HS-5 (cell line): Measurements from ENCODE around the gene TCHP.
A peak's percentile ranks its signal among the peaks of the same experiment; 100 is the strongest.

ENCODE experiments used
- DNase-seq: peaks from one replicate; pipeline ENCODE4 v3.0.0-alpha.2; 2012; ENCODE audit warnings: low read depth

TCHP gene

DNA sequence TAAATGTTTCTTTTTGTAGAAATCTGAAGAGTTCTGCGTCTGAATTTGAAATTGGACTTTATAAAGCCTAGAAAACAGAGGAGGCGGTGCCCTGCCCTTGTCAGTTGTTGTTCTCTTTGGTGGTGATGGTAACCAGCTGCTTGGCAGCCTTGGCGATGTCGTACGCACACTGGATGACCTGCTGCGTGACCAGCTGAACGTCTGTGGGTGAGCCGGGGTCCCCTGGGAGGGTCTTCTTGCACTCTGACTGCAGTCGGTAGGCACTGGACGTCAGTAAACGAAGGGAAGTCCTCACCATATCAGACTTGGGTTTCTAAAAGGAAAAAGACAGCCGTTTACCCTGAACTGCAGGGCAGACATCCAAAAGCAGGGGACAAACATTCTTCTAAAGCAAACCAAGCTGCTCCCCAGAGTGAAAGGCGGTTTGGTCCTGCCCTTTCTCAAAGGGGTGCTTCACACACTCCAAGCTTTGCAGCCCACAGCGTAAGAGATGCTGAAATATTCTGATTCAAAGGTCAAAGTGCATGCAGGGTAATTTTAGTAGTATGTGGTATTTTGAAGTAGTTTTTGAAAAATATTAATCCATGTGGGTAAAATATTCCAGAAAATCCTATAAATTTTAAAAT lies 32.9 kb downstream of the TCHP start:
- DNase-seq, result no peak

DNA sequence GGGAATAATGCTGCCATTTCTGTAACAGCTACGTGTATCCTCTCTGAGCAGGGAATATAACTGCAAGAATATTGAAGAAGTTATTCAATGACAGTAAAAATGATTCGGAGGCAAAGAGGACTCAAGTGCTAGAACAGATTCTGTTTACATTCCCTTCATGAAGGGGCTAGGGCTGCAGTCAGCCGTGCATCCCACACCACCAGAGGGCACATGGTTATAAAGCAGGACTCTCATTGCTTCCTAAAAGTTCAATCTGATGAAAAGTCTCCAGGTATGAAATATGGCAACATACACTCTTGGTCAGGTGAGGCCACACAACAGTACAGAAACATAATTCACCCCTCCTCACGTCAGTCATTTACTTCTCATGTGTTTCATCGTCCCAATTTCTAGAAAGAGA lies 34.0 kb downstream of the TCHP start:
- DNase-seq, result no peak

DNA sequence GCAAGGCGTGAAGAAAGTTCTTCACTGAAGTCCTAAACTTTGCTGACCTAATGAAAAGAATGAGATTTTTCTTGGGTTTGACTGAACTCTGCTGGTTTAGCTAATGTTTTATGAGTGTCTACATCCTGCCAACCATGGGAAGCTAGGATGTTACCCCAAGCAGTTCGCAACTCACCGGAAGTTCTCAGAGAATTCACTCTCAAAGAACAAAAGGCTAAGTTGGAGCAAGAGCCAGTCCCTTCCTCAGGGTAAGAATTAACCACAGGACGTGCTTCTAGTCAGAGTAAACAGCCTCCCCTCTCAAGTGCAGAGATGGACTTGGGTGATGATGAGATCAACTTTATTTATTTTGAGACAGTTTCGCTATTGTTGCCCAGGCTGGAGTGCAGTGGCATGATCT lies 37.3 kb downstream of the TCHP start:
- DNase-seq, result no peak

DNA sequence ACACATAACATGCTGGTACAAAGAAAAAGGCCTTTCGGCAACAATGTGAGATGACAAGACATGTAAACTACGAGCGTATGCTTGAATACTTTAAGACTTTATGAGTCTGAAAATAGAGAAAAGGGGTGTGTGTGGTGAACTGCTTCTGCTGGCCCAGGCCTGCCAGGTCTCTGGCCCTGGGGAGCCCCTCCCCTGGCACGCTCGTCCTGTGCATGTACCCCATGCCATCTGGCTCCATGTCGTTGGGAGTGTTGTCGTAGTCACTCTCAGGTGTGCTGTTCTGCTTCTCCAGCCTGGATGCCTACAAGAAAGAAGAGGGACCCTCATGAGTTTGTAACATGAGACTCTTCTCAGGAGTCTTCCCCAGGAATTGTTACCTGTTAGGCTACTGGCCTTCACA lies 38.9 kb downstream of the TCHP start:
- no peak for DNase-seq

DNA sequence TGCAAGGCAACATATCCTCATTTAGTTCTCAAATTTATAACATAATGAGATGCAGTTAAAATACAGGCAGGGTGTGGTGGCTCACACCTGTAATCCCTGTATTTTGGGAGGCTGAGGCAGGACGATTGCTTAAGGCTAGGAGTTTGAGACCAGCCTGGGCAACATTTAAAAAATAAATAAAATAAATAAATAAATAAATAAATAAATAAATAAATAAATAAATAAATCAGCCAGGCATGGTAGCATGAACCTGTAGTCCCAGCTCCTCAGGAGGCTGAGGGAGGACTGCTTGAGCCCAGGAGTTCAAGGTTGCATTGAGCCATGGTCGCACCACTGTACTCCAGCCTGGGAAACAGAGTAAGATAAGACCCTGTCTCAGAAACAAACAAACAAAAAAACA lies 39.4 kb downstream of the TCHP start:
- no peak for DNase-seq

DNA sequence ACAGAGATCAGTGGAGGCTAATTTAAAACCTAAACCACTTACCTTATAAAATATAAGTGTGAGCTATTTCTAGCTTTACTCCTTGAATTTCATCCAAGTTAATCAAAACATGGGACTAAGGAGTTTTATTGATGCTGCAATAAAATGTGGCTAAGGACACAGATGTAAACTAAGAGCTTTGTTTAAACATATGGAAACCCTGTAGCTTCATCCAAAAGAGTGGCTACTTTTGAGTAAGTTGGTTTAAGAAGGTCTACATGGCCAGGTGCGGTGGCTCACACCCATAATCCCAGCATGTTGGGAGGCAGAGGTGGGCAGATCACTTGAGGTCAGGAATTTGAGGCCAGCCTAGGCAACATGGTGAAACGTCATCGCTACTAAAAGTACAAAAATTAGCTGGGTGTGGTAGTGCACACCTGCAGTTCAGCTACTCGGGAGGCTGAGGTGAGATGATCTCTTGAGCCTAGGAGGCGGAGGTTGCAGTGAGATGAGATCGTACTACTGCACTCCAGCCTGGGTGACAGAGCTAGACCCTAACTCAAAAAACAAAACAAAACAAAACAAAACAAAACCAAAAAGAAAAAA lies 40.4 kb downstream of the TCHP start:
- DNase-seq, result no peak

DNA sequence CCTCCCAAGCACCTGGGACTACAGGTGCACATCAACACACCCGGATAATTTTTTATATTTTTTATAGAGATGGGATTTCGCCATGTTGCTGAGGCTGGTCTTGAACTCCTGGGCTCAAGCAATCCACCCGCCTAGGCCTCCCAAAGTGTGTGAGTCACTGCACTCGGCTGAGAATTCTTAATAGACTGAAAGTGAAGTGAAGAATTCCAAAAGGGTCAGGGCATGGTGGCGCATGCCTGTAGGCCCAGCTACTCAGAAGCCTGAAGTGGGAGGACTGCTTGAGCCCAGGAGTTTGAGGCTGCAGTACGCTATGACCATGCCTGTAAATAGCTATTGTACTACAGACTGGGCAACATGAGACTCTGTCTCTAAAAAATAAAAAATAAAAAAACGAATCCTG lies 43.7 kb downstream of the TCHP start:
- DNase-seq, result no peak

DNA sequence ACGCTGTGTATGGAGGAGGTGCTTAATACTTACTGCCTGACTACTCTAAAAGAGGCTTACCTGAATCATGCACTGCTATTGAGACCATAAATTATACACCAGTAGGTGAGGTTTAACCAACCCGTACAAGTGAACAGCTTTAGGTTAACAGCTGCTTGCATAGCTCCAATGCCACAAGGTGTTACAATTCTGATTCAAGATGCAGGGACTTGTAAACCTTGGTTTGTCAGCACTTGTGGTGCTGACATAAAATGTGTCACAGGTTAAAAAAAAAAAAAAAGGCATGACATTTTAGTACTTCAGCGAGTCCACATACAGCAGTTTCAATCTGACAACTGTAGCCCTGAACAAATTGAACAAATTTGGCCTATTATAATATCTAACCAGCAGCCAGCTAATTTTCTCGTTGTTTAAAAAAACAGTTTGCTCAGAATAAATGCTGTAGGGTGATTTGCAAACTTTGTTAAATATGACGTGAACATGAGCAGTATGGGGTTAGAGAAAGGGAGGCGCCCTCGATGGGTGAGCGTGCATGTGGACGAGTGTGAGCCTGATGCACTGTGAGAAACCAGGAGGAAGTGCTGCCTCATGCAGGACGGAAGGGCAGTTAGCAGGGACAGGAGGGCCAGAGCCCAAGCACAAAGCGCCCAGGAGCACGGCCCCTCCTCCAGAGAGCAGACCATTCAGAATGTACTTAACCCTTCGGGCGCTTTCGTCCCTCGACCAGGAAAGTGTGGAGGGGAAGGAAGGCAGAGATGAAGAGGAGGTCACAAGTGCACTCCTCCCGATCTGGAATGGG lies 44.7 kb downstream of the TCHP start:
- DNase-seq, result no peak

DNA sequence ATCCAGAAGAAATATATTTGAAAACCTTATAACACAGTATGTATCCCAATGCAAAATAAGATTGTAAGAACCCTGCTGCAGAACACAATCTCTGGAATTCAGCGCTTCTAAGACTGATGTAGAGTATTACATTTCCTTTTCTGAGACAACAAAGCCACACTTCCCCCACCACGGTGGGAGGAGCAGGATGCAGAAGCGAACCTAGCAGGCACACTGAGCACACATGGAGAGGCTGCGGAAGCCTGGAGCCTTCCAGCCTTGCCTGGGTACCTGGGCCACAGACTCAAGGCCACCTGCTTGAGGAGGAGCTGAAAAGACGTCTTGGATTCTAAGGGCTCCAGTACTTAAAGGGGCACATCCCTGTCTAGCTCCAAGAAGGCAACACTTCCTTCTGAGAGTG lies 46.4 kb downstream of the TCHP start:
- no peak for DNase-seq

DNA sequence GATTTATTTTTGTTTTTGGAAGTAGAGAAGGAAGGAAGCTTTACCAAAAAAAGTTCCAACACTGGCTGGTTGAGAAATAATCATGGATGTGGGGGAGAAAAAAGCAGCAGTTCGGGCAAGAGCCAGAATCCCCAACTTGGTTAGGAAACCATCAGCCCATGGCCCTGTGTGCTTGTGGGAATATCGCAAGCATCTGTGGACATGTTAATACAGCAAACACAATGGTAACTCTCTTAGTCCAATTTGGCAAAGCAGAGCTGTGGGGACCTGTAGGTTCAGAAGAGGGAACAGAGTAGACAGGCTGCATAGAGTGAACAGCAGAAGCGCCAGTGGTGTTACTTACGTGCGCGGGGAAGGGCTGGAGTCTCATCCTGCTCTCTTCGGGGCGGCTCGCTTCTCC lies 46.8 kb downstream of the TCHP start:
- no peak for DNase-seq

DNA sequence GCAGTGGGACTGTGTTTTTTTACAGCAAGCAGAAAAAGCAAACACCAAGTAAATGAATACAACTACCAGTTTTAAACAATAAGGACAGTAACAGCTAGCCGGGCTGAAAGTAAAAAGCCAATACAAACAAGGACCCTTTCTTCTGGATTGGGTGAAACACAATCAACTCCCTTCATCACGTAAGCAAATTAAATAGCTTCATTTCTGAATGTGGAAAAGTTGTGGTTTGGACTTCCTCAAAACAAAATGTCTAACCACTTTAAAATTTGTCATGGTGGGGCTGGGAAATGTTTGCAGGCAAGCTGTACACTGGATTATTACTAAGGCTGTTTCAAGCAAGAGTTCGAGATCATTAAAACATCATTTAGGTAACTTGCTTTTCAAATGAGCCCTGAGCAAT lies 47.4 kb downstream of the TCHP start:
- no peak for DNase-seq

DNA sequence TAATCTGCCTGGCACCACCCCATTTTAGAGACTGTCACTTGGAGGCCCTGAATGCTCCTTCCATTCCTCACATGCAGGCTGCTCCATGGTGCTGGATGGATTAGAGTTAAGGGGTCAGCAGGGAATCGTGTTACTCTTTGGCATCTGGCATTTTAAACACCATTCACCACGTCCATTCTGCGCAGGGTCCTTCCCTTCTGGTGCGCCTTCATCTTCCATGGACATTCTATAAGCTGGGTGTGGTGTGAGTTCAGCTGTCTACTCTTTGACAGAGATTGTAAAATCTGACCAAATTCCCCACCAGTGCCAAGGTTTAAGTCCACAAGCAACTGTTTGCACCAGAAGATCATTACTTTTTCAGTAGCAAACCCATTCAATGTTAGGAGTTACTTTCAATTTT lies 48.3 kb downstream of the TCHP start:
- no peak for DNase-seq

DNA sequence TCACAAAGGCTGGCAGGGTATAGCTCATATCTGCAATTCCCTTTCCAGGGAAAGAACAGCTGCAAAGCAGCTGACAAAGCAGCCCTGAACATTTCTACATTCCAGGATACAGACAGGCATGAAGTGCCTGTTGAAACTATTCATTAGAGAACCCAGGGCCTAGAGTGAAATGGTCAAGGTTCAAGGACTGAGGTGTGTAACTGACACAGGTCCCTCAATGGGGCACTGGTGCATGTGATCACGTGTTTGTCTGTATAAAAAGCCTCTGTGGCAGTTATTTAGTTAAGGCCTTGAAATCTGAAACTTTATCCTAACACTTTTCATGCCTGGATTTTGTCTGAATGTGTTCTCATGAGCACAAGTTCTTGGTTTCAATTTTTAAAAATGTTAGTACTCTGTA lies 49.0 kb downstream of the TCHP start:
- no peak for DNase-seq

DNA sequence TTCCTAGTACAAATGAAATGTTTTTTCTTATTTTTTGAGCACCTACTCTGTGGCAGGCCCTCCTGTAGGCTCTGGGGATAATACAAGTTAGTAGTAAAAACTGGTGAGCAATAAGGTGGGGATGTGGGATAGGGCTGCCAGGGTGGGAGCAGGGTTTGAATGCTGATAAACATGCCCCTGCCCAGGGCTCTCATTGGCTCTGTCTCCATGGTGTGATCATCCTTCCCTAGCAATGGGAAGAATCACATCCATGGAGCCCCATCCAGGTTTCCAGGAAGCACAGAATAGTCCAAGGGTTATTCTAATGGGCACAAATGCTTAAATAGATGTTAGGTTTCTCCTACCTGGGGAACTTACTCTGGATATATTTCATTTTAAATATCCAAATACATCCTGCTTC lies 50.6 kb downstream of the TCHP start:
- DNase-seq, result no peak

DNA sequence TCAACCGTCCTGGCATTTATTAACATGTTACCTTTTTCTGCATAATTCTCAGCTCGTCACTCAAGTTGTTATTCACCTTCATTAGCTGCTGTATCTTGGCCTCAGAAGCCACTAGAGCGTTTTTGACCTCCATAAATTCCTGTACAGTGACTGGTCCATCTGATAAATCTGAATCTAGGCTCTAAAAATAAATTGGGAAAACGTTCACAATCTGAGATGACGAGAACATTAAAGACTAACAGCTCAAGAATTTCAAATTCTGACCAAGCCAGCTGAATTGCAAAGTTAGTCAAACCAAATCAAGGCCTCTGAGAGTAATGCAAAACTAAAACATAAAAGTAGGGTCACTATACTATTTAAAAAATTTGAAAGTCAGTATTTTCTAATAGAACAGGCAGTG lies 51.1 kb downstream of the TCHP start:
- peak; percentile 89 for DNase-seq

DNA sequence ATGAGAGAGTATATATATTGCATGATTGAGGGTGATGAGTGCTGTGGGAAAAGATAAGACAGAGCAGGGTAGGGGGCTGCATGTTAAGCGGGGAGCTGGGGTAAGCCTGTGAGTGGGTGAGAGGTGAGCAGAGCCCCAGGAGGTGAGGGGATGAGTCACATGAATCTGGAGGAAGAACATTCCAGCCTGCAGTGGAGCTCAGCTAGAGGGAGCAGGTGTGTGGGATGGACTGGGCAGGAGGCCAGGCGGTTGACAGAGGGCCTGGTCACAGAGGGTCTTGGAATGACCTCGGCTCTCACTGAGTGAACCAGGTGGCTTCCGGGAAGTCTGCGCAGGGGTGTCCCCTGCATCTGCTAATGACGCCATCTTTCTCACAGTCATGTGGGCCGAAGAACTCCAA lies 51.7 kb downstream of the TCHP start:
- DNase-seq, result peak; percentile 33

DNA sequence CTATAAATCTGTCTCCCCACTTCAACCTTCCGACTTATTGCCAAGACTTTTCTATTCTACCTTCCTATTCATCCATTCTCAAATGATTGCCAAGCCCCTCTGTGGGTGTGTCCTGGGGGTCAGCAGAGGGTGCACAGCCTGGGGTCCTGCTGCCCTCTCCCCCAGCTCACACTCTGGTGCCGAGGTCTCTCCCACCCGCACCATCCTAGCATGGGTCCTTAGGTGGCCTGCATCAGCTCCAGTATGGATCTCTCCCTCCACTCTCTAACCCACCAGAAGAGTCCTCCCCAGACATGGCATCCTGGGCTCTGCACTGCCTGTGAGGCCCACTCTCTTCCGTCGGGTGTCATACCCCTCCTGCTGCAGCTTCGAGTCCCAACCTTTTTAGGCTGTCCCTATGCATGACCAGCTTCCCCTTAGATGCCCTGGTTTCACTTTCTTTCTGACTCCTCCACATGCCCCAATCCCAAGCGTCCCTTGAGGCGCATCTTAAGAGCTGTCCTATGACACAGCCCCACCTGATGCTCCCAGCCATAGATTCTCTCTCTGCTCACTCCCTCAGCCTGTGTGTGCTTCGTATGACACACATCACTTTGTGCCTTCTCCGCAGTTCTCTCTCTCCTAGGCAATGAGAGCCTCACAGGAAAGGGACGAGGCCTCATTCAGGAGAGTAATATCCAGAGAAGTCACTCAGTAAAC lies 52.2 kb downstream of the TCHP start:
- no peak for DNase-seq

DNA sequence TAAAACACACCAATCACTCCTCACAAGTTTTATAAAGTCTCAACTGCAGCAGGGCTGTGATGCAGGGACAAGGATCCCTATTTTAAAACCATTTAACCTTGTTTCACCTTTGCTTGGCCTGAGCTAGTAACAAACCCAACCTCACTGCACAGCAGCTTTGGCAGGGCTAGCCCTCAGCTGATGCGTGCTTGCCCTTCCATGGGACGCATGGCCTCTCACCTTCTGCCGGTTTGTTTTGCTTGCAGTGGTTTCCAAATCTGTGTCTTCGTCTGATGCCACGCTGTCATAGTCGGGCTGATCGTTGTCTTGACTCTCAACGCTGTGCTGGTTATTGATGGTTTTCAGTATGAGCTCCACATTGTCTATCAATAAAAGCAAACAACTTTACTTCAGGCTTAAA lies 52.8 kb downstream of the TCHP start:
- no peak for DNase-seq

DNA sequence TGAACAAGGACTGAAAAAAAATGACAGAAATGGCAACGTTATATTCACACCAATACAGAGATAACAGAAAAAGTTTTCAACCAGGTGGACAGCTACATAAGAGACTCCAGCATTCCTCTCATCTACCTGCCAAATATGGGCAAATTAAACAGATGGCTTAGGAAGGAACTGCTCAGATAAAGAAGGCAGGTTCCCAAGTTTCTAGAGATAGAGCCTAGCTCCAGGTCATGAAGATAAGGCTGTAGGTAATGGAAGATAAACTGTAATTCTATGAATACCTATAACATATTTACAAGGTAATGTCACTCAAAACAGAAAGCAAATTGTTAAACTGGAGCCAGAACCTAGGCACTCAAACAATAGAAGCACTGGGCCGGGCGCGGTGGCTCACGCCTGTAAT lies 53.6 kb downstream of the TCHP start:
- DNase-seq, result no peak

DNA sequence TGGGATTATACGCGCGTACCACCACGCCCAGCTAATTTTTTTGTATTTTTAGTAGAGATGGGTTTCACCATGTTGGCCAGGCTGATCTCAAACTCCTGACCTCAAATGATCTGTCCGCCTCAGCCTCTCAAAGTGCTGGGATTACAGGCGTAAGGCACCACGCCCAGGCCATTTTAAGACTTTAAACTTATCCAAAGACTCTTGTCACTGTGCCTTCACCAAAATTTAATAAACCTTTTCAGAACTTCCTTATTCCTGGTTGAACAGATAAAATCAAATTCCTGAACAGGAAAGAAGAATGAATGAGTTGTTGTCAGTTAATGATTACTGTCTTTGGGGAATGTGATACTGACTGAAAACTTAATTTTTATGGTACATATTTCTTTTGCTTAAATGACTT lies 58.3 kb downstream of the TCHP start:
- DNase-seq, result no peak

DNA sequence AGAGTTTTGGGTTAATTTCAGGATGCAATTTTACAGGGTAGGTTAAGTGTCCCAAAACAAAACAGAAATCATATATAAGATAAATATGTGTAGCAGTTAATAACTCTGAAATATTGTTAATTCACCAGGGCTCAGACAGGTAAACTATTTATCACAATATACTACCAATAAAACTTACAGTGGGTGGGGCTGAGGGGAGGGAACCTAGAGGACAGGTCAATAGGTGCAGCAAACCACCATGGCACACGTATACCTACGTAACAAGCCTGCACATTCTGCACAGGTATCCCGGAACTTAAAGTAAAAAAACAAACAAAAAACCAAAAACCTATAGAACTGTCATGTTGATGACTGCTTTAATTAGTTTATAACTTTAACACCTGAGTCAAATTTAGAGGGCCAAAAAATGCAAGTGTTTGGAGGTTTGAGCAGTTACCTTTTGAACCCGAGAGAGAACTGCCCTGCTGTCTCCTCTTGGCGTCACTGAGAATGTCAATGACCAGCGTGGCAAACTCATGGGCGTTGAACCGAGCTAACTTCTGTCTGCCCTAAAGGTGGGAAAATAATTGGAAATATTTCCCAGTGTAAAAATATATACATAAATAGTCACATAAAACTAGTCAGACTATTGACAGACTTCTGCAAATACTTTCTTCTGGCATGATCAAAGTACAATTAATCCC lies 59.5 kb downstream of the TCHP start:
- no peak for DNase-seq

DNA sequence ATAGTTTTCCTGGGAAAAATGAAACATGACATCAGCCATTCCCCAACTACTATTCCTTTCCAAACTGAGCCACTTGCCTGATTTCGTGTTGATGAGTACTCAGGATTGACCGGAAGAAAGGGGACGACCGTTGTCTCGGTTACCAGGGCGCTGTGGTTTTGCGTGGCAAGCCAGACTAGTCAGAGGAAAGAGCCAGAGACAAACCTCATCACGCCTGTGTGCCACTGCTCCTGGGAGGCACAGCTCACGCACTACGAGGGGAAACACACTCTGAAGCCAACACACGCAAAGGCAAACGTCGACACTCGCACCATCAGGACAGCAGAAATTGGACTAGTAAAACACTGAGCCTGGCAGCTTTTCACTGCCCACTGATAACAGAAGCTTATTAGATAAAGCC lies 61.1 kb downstream of the TCHP start:
- DNase-seq, result no peak

DNA sequence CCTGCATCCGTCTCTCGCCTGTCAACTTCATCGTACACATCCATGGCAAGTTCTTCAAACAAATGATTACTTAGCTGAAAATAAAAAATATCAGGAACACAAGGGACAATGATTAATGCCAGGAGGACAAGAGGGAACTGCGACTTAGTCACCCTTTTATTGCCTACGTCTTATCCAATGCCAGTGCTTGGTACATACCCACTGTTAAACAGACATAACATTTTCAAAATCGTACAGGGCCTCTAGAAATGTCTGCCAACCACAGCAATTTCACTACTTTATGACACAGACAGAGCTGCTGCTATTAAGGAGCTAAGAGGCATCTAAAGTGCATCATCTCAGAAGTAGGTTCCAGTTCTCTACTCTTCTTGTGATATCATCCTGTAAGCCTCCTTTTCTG lies 61.5 kb downstream of the TCHP start:
- DNase-seq, result no peak
